H1 (cell line): ENCODE results near the gene DTWD2. TPM values are rescaled to one million over a fixed set of nuclear protein-coding genes. Genes with fewer than 3 reads are reported as not detected.
A peak's percentile ranks its signal among the peaks of the same experiment; 100 is the strongest.

Experiments used
- ASH2L ChIP-seq: fragments of 200-600, 300-600 bp; sonication (generic); IDR thresholded peaks from one replicate; pipeline ENCODE4 v1.7.1; 2017; ENCODE audit warnings: low read length
- ATF2 ChIP-seq: IDR thresholded peaks from 2 replicates; pipeline ENCODE4 v1.6.1; 2012; ENCODE audit warnings: low read length, inconsistent platforms
- CTBP2 ChIP-seq: IDR thresholded peaks from 2 replicates; pipeline ENCODE4 v1.7.0; 2011; ENCODE audit warnings: borderline replicate concordance, mild to moderate bottlenecking, moderate library complexity, mixed read lengths, low read length; ENCODE audit not compliant: insufficient read depth, insufficient read length
- CTCF ChIP-seq, 3 experiments: IDR thresholded peaks; 1 replicate in 2 of 3; 2 replicates in 1 of 3; pipeline versions ENCODE4 v1.5.1 to v1.6.1; 2011; ENCODE audit warnings: low read length in 3 of 3, mild to moderate bottlenecking in 3 of 3, inconsistent platforms in 2 of 3, low read depth in 1 of 3, moderate library complexity in 1 of 3; ENCODE audit not compliant: insufficient read depth in 1 of 3; ENCODE audit errors: control extremely low read depth in 1 of 3
- EGR1 ChIP-seq: IDR thresholded peaks from 2 replicates; pipeline ENCODE4 v1.6.1; 2011; ENCODE audit warnings: low read depth, low read length, borderline replicate concordance
- EZH2 ChIP-seq: fragments of 200-600 bp; sonication (generic); IDR thresholded peaks from 2 replicates; pipeline ENCODE4 v1.7.1; 2012; ENCODE audit warnings: low read depth, mild to moderate bottlenecking, moderate library complexity, low read length, inconsistent platforms; ENCODE audit not compliant: severe bottlenecking
- GTF2F1 ChIP-seq: IDR thresholded peaks from 2 replicates; pipeline ENCODE4 v1.6.1; 2012; ENCODE audit warnings: low read depth, low read length, improper control_type of control experiment, borderline replicate concordance
- KDM5A ChIP-seq: fragments of 200-600 bp; IDR thresholded peaks from 2 replicates; pipeline ENCODE4 v1.7.1; 2012; ENCODE audit warnings: mild to moderate bottlenecking, low read length, inconsistent platforms, mixed read lengths
- MAX ChIP-seq: IDR thresholded peaks from 2 replicates; pipeline ENCODE4 v1.6.1; 2012; ENCODE audit warnings: inconsistent platforms
- RNF2 ChIP-seq: fragments of 200-900, 300-1000 bp; sonication (generic); IDR thresholded peaks from 2 replicates; pipeline ENCODE4 v1.7.1; 2016; ENCODE audit warnings: borderline replicate concordance, low read depth, mild to moderate bottlenecking, antibody characterized with exemption, low read length; ENCODE audit not compliant: poor library complexity, severe bottlenecking; ENCODE audit errors: missing control alignments
- RXRA ChIP-seq: IDR thresholded peaks from 2 replicates; pipeline ENCODE4 v1.6.1; 2011; ENCODE audit warnings: low read depth, mild to moderate bottlenecking, low read length, moderate library complexity; ENCODE audit not compliant: insufficient read depth
- SAP30 ChIP-seq: fragments of 300-600 bp; sonication (generic); IDR thresholded peaks from 2 replicates; pipeline ENCODE4 v1.7.1; 2012; ENCODE audit warnings: low read length, moderate library complexity, mild to moderate bottlenecking, inconsistent platforms; ENCODE audit not compliant: insufficient read depth, insufficient replicate concordance
- SIN3A ChIP-seq, 2 experiments: IDR thresholded peaks in 1 of 2; conservative IDR thresholded peaks in 1 of 2; 2 replicates each; pipeline ENCODE4 v1.6.1; 2011 to 2012; ENCODE audit warnings: low read length in 2 of 2, improper control_type of control experiment in 1 of 2, low read depth in 1 of 2, mild to moderate bottlenecking in 1 of 2
- TAF7 ChIP-seq: optimal IDR thresholded peaks from 2 replicates; pipeline ENCODE3; 2011; ENCODE audit warnings: low read depth, mild to moderate bottlenecking, inconsistent platforms, low read length, moderate library complexity, borderline replicate concordance
- USF2 ChIP-seq: IDR thresholded peaks from 2 replicates; pipeline ENCODE4 v1.6.1; 2011; ENCODE audit warnings: low read length, improper control_type of control experiment
- polyA plus RNA-seq, 7 experiments: library from polyadenylated mRNA; depleted of rRNA in 3 of 7; stranded (reverse) in 5 of 7; unstranded in 2 of 7; fragments of >200 nt in 5 of 7; fragments of 200-250 nt in 2 of 7; gene quantifications; 1 replicate in 5 of 7; 2 replicates in 1 of 7; 4 replicates in 1 of 7; pipeline versions ENCODE4 v1.2.1 to v1.2.3, GENCODE V29; 2011 to 2013; ENCODE audit warnings: missing spikeins in 2 of 7, mixed read lengths in 2 of 7
- total RNA-seq: library from RNA; stranded (reverse); fragmentation: NEBNext Ultra II Directional; extraction: Animal tissue kit (Norgen Biotek cat#: 25700); gene quantifications from 2 replicates; pipeline ENCODE4 v1.2.1, GENCODE V29; 2021

Gene DTWD2
- total and polyA plus RNA-seq, 2 of the 8 experiments (the other 6 are each of a cell fraction or from before 2014, with no cell fraction given), result 4.3 to 17.1 TPM

GRCh38 chr5:118987988-118988865, at the start of gene DTWD2 (continued):
- TF ChIP-seq SIN3A (conservative IDR thresholded peaks at IDR 0.05 in 1 of 2, IDR thresholded peaks at IDR 0.05 in 1 of 2; ENCODE audit: low read depth in 1 of 2, low read length in 2 of 2) (0 out of 4 replicates have a peak, but pooled peaks of 1 of the 2 experiments have one; percentile 65), CTBP2 (no peak), TAF7 (peak; percentile 93), RNF2 (no peak), KDM5A (peak; percentile 19; the same call in 1 of the 2 replicates), EGR1 (no peak), ATF2 (no peak), GTF2F1 (peak; percentile 71; the same call in 1 of the 2 replicates), USF2 (no peak), CTCF (IDR thresholded peaks at IDR 0.05; ENCODE audit: control extremely low read depth in 1 of 3, insufficient read depth in 1 of 3, low read depth in 1 of 3, low read length in 3 of 3) (peak; percentile 83 to 94 (median 92)), SAP30 (no peak), EZH2 (no peak), ASH2L (peak; percentile 99), RXRA (no peak), MAX (peak; percentile 43; the same call in 1 of the 2 replicates)
